K562 (cell line): Measurements from ENCODE around the gene TOM1L2. TPM values are rescaled to one million over a fixed set of nuclear protein-coding genes. Genes with fewer than 3 reads are reported as not detected.

Experiments
- CBX1 ChIP-seq: sonication (generic); IDR thresholded peaks from 2 replicates; pipeline ENCODE4 v1.6.1; 2016; ENCODE audit warnings: antibody characterized with exemption, low read depth, mild to moderate bottlenecking
- CCNT2 ChIP-seq: IDR thresholded peaks from 2 replicates; pipeline ENCODE4 v1.6.1; 2011; ENCODE audit warnings: borderline replicate concordance, low read depth, mild to moderate bottlenecking, moderate library complexity, mixed read lengths, low read length; ENCODE audit not compliant: insufficient read length; ENCODE audit errors: extremely low read depth
- CTBP1 ChIP-seq: fragments of 450-650 bp; IDR thresholded peaks from 2 replicates; pipeline ENCODE4 v1.6.1; 2016; ENCODE audit warnings: borderline replicate concordance
- DMBX1 ChIP-seq: fragments of 250-450 bp; sonication (Bioruptor Pico); IDR thresholded peaks from 2 replicates; pipeline ENCODE4 v1.8.0; 2022; ENCODE audit warnings: inconsistent platforms, mild to moderate bottlenecking, moderate library complexity, borderline replicate concordance
- DPF2 ChIP-seq: fragments of 450-650 bp; IDR thresholded peaks from 2 replicates; pipeline ENCODE4 v1.6.1; 2016
- ESRRA ChIP-seq: fragments of 450-650 bp; IDR thresholded peaks from 2 replicates; pipeline ENCODE4 v1.6.1; 2014; ENCODE audit warnings: low read depth, mild to moderate bottlenecking, moderate library complexity, borderline replicate concordance
- HDAC3 ChIP-seq: fragments of 450-650 bp; IDR thresholded peaks from 2 replicates; pipeline ENCODE4 v1.6.1; 2018; ENCODE audit warnings: borderline replicate concordance, mild to moderate bottlenecking, moderate library complexity; ENCODE audit not compliant: partially characterized antibody
- HINFP ChIP-seq: fragments of 450-650 bp; conservative IDR thresholded peaks from 2 replicates; pipeline ENCODE4 v1.6.1; 2016; ENCODE audit warnings: missing genetic modification characterization, low read depth, mild to moderate bottlenecking, control low read depth, missing compliant biosample characterization
- L3MBTL2 ChIP-seq: fragments of 450-650 bp; IDR thresholded peaks from 2 replicates; pipeline ENCODE4 v1.6.1; 2016; ENCODE audit warnings: mild to moderate bottlenecking, moderate library complexity
- LEF1 ChIP-seq: fragments of 450-650 bp; IDR thresholded peaks from 2 replicates; pipeline ENCODE4 v1.6.1; 2016; ENCODE audit warnings: mild to moderate bottlenecking
- MAZ ChIP-seq, 2 experiments: fragments of 450-650 bp in 1 of 2; sonication (generic) in 1 of 2; formaldehyde crosslinking; IDR thresholded peaks in 1 of 2; conservative IDR thresholded peaks in 1 of 2; 2 replicates each; pipeline versions ENCODE4 v1.4.0 to v1.5.0; 2020; ENCODE audit warnings: mild to moderate bottlenecking in 1 of 2, missing genetic modification reagents in 1 of 2
- MTA3 ChIP-seq: fragments of 450-650 bp; formaldehyde crosslinking; IDR thresholded peaks from 2 replicates; pipeline ENCODE4 v1.6.1; 2017; ENCODE audit warnings: mild to moderate bottlenecking, borderline replicate concordance
- NBN ChIP-seq: fragments of 450-650 bp; IDR thresholded peaks from 2 replicates; pipeline ENCODE4 v1.6.1; 2016; ENCODE audit warnings: low read depth, mild to moderate bottlenecking
- NCOA1 ChIP-seq: fragments of 450-650 bp; IDR thresholded peaks from 2 replicates; pipeline ENCODE4 v1.6.1; 2016; ENCODE audit warnings: low read depth
- NR2C2 ChIP-seq, 2 experiments: fragments of 200-800 bp in 1 of 2; sonication (Bioruptor generic) in 1 of 2; sonication (generic) in 1 of 2; formaldehyde crosslinking in 1 of 2; IDR thresholded peaks; 2 replicates each; pipeline versions ENCODE4 v1.6.1 to v1.8.0; 2016 to 2022; ENCODE audit warnings: mild to moderate bottlenecking in 1 of 2, missing compliant biosample characterization in 1 of 2, missing genetic modification characterization in 1 of 2, missing genetic modification reagents in 1 of 2
- PHF8 ChIP-seq: fragments of 200-600 bp; sonication (generic); IDR thresholded peaks from 2 replicates; pipeline ENCODE4 v1.6.1; 2012; ENCODE audit warnings: mixed run types, mild to moderate bottlenecking, inconsistent platforms, low read length, moderate library complexity, borderline replicate concordance
- RBFOX2 ChIP-seq: fragments of 200-400 bp; formaldehyde crosslinking; IDR thresholded peaks from 2 replicates; pipeline ENCODE4 v1.6.1; 2017; ENCODE audit warnings: low read depth, mild to moderate bottlenecking, low read length, moderate library complexity
- SMARCE1 ChIP-seq: fragments of 450-650 bp; IDR thresholded peaks from 2 replicates; pipeline ENCODE4 v1.7.1; 2016; ENCODE audit warnings: mild to moderate bottlenecking
- SOX6 ChIP-seq: fragments of 450-650 bp; IDR thresholded peaks from 2 replicates; pipeline ENCODE4 v1.6.1; 2014; ENCODE audit warnings: mild to moderate bottlenecking
- TAF7 ChIP-seq: fragments of 450-650 bp; IDR thresholded peaks from 2 replicates; pipeline ENCODE4 v1.6.1; 2016; ENCODE audit warnings: missing genetic modification characterization, missing compliant biosample characterization
- TBL1XR1 ChIP-seq, 2 experiments: IDR thresholded peaks; 2 replicates each; pipeline ENCODE4 v1.6.1; 2012; ENCODE audit warnings: improper control_type of control experiment in 2 of 2, low read length in 2 of 2, mild to moderate bottlenecking in 1 of 2
- TBP ChIP-seq: optimal IDR thresholded peaks from 2 replicates; pipeline ENCODE3; 2011; ENCODE audit warnings: low read depth, low read length, improper control_type of control experiment
- TCF3 ChIP-seq: sonication (generic); formaldehyde crosslinking; IDR thresholded peaks from 2 replicates; pipeline ENCODE4 v1.4.0; 2020; ENCODE audit warnings: mild to moderate bottlenecking, missing genetic modification reagents
- VEZF1 ChIP-seq: fragments of 200-800 bp; sonication (Bioruptor generic); IDR thresholded peaks from 2 replicates; pipeline ENCODE4 v1.6.1; 2017; ENCODE audit warnings: missing genetic modification characterization, missing compliant biosample characterization
- ZEB2 ChIP-seq: fragments of 450-650 bp; IDR thresholded peaks from 2 replicates; pipeline ENCODE4 v1.6.1; 2016
- ZKSCAN3 ChIP-seq: fragments of 250-450 bp; sonication (Bioruptor Pico); IDR thresholded peaks from 2 replicates; pipeline ENCODE4 v1.4.0; 2020
- ZNF699 ChIP-seq: fragments of 250-450 bp; sonication (Bioruptor Pico); IDR thresholded peaks from 2 replicates; pipeline ENCODE4 v1.8.0; 2021; ENCODE audit warnings: mild to moderate bottlenecking, moderate library complexity; ENCODE audit not compliant: insufficient replicate concordance
- ZNF77 ChIP-seq: fragments of 250-450 bp; sonication (Bioruptor Pico); IDR thresholded peaks from 2 replicates; pipeline ENCODE4 v1.5.0; 2020
- polyA plus RNA-seq, 8 experiments: library from polyadenylated mRNA; depleted of rRNA in 4 of 8; stranded (reverse) in 5 of 8; unstranded in 3 of 8; fragments of >200 nt; fragmentation: Nextera tagmentation in 2 of 8; fragmentation: Illumina TruSeq in 1 of 8; extraction: Ambion mirVana in 2 of 8; extraction: Trizol in 1 of 8; gene quantifications; 2 replicates each; pipeline versions ENCODE4 v1.2.1 to v1.2.3, GENCODE V29; 2011 to 2014; ENCODE audit warnings: inconsistent platforms in 1 of 8, missing spikeins in 1 of 8
- total RNA-seq, 7 experiments: library from RNA; depleted of rRNA in 6 of 7; stranded (reverse); fragments of >200 nt in 6 of 7; fragmentation: Illumina TruSeq in 2 of 7; extraction: Trizol in 2 of 7; gene quantifications; 2 replicates each; pipeline versions ENCODE4 v1.2.1 to v1.2.3, GENCODE V29; 2011 to 2021; ENCODE audit warnings: low replicate concordance in 1 of 7

Gene TOM1L2
- total and polyA plus RNA-seq, 9 of the 15 experiments (the other 6 are each of a cell fraction or from before 2014, with no cell fraction given) = 0.07 to 6.0 (median 2.5) TPM

- TF ChIP-seq HINFP (tag) (0 out of 2 replicates have a peak, but pooled peaks have one; percentile 33), TBP (peak; percentile 26), ZNF77 (CRISPR knock-in tag) (no peak), CBX1 (no peak), PHF8 (peak; percentile 14; the same call in 1 of the 2 replicates), SMARCE1 (0 out of 2 replicates have a peak, but pooled peaks have one; percentile 38), NCOA1 (peak; percentile 46; the same call in 1 of the 2 replicates), SOX6 (peak; percentile 29; the same call in 1 of the 2 replicates), ZNF699 (CRISPR knock-in tag) (no peak), NBN (peak; percentile 69; the same call in 1 of the 2 replicates), HDAC3 (peak; percentile 51), L3MBTL2 (peak; percentile 61; the same call in 1 of the 2 replicates), MTA3 (peak; percentile 56; the same call in 1 of the 2 replicates), TCF3 (peak; percentile 64), CCNT2 (peak; percentile 70), VEZF1 (CRISPR knock-in tag) (peak; percentile 98), ZEB2 (no peak), ESRRA (peak; percentile 20; the same call in 1 of the 2 replicates), ZKSCAN3 (CRISPR knock-in tag) (no peak), DPF2 (peak; percentile 81; the same call in 1 of the 2 replicates), NR2C2 (CRISPR knock-in tag; IDR thresholded peaks at IDR 0.05) (no peak), NR2C2 (tag; IDR thresholded peaks at IDR 0.05) (peak; percentile 80), LEF1 (peak; percentile 58; the same call in 1 of the 2 replicates), RBFOX2 (peak; percentile 58; the same call in 1 of the 2 replicates), MAZ (CRISPR knock-in tag; conservative IDR thresholded peaks at IDR 0.05 in 1 of 2, IDR thresholded peaks at IDR 0.05 in 1 of 2) (peak; percentile 75 to 86), CTBP1 (peak; percentile 35), TBL1XR1 (IDR thresholded peaks at IDR 0.05; ENCODE audit: low read length in 2 of 2) (0 out of 4 replicates have a peak, but pooled peaks of 1 of the 2 experiments have one; percentile 13), DMBX1 (CRISPR knock-in tag) (no peak), TAF7 (tag) (no peak)
Measured at GRCh38 chr17:17823433-17824118, 148.6 kb downstream of the TOM1L2 start (continued).
